Measurements from ENCODE around the gene ARHGEF12.

ARHGEF12 gene

DNA sequence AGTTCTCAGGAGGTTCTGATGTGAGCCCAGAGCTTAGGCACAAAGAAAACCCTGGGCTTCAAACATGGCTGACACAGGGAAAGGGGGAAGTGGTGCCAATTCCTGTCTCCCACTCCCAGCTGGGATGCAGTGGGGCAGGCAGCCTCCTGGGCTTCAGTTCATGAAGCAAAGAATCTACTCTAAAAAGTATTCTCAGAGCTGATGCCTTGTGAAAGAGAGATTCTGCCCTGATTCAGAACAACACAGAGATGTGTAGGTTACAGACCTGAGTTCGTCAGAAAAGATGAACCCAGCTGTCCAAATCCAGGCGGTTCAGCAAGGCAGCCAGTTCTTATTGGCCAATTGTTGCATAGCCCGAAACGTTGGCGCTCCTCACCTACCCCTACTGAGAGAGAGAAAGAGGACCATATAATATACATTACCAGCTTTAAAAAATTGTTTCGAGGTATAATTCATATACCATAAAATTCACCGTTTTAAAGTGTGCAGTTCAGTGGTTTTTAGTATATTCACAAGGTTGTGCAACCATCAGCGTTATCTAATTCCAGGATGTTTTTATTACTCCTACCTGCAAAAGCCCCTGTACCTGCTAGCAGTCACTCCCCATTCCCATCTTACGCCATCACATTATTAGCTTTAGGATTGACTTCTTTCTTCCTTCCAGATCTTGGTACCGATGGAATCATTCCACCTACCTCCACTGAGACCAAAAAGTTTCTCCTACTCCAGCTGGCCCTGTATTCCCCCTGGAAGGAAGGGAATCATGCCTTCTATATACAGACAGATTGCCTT lies 18.3 kb upstream of the ARHGEF12 start:
- no peak for DNase-seq

DNA sequence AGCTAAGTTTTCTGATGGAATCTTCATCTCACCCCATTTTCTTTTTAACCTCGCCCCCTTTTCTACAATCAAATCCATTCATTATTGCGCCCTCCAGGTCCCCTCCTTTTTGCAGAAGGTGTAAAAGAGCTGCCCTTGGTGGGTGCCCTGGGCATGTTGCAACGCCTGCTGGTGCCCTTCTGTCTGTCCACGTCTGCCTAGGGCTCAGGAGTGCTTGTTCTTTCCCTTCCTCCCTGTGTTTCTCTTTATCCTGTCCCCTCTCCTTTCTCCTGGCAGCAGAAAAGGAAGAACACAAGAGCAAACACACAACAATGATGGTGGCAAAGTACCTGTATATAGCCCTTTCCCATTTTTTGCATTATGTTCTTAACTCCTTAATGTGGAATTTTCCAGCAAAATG lies 17.3 kb upstream of the ARHGEF12 start:
- no peak for DNase-seq

DNA sequence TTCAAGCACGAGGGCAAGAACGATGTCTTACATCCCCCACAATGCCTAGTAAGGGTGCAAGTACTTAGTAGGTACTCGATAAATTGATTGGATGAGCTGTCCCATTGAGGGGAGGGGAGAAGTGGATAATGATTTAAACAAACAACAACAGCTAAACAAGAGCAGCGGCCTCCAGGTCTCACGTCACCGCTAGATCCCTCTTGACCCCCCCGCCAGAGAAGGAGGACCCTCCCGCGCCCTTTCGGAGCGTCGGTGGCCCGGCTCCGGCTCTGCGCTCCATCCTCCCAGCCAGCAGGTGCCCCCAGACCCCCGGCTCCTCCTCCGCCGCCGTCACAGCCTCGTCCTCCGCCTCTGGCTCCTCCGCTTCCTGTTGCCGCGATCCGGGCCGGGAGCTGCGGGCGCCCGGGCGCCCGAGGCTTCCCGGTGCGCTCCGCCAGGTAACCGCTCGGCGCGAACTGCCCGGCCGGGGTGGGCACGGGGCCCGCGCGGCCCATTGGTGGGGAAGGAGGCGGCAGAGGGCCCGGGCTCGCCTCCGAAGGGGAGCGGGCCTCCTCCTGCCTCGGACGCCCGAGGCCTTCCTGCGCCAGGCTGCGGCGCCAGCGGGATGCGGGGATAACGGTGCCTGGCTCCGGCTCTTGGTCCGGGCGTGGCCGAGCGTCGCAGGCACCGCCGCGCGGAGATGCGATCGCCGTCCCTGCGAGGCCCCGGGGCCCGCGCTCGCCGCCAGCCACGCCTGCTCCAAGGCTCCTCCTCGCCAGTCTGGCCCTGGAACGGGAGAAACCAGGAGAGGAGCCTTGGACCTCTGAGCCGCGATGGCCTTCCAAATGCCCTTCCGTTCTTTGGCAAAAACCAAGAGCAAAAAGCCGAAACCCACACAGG lies 11.0 kb upstream of the ARHGEF12 start, which contains the start of gene TLCD5:
TLCD5 (plus strand) TSS at position 368 of the 879 bp plus-strand sequence. CDS start 2,143 bp downstream, outside the sequence.
- no peak for DNase-seq

DNA sequence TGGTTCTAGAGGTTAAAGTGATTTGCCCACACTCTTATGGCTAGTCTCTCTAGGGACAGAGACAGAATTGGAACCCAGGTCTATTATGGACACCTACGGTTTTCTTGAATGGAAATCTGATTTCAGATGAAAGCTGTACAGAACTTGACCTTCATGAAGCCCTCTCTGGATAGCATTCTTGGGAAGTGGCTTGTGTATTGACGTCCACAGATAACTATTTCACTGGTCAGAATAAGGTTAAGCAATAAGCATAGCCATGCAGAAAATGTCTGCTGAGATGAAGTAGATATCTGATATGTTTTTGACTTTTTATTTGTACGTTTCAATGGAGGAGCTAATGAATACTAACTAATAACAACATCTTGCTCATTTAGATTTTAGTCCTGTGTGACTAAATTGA lies 10.0 kb upstream of the ARHGEF12 start:
- DNase-seq = no peak

DNA sequence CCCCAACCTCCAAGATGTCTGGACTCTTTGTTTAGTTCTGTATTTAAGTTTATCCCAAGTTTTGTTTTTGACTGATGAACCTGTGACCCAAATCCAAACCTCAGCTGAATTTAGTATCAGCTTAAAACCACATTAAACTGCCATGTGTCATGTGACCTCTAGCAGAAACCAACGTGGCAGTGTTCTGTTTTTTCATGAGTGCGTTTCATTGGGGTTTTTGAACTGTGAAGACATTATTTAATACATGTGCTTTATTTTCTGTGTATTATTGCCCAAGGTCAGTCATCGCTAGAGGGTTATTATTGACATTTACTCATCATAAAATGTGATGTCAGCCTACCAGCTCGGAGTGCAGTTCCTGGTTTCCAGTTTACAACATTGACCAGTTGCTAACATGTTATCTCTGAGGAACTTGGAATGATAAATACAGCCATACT lies 9.3 kb upstream of the ARHGEF12 start:
- DNase-seq = no peak

DNA sequence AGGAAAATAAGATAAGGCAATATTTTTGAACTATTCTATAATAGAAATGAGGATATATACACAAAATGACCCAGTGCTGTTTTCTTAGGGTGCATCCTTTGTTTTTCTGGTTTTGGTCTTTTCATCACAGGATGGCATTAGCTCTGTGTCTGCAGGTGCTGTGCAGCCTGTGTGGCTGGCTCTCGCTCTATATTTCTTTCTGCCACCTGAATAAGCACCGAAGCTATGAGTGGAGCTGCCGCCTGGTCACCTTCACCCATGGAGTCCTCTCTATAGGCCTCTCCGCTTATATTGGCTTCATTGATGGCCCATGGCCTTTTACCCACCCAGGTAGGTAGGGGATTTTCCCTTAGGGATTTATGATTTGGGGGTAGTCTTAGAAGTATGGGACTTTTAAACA lies 8.9 kb upstream of the ARHGEF12 start:
- DNase-seq = no peak

DNA sequence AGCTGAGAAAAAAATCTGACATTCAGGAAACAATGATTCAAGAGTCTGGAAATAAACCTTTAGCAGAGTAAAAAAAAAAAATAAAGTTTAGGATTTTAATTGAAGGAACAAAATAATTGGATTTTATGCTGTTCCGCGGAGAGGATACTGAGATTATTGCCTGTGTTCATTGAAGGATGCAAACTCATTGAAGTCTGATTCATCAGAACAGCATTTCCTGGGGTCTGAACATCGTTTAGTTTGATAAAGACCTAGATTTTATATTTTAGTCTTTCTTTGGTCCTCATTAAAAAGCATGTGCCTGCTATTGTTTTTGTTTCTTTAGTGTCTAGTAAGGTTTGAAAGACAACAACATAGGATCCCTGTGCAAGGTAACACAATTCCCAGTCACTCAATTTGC lies 6.7 kb upstream of the ARHGEF12 start:
- no peak for DNase-seq

DNA sequence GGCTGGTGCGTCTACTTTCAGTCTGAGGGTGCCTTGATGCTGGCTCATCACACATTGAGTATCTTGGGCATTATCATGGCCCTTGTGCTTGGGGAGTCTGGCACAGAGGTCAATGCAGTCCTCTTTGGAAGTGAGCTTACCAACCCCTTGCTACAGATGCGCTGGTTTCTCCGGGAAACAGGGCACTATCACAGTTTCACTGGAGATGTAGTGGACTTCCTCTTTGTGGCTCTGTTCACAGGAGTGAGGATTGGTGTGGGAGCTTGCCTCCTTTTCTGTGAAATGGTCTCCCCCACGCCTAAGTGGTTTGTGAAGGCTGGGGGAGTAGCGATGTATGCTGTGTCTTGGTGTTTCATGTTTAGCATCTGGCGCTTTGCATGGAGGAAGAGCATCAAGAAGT lies 6.2 kb upstream of the ARHGEF12 start:
- no peak for DNase-seq

DNA sequence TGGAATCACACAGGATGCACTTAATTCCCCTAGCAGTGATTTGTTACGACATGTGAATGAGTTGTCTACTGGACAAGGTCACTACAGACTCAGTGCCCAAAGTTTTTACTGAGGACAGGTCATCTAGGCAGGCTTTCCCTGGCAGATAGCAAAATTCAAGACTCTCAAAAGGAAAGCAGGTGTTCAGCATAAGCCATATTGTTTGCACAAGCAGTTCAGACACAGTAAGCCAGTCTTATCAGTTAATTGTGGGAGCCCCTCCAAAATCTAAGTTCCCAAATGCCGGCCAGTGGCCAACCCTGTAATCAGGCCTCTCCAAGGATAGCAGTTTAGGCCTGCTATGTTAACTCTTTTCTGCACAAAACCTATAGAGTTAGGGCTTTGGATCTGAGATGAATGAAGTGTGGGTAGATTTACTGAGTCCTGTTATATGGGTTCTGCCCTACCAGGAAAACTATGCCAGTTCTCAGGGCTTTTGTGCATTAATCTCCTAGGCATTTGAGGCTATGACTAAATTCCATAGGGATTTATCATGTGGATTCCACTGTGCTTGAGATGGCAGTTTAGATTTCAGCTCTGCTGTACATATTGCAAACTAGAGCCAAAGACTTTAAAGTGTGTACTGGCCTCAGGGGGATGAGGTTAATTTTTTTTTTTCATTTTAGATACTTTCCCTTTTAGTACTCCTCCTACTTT lies 4.8 kb upstream of the ARHGEF12 start:
- no peak for DNase-seq

DNA sequence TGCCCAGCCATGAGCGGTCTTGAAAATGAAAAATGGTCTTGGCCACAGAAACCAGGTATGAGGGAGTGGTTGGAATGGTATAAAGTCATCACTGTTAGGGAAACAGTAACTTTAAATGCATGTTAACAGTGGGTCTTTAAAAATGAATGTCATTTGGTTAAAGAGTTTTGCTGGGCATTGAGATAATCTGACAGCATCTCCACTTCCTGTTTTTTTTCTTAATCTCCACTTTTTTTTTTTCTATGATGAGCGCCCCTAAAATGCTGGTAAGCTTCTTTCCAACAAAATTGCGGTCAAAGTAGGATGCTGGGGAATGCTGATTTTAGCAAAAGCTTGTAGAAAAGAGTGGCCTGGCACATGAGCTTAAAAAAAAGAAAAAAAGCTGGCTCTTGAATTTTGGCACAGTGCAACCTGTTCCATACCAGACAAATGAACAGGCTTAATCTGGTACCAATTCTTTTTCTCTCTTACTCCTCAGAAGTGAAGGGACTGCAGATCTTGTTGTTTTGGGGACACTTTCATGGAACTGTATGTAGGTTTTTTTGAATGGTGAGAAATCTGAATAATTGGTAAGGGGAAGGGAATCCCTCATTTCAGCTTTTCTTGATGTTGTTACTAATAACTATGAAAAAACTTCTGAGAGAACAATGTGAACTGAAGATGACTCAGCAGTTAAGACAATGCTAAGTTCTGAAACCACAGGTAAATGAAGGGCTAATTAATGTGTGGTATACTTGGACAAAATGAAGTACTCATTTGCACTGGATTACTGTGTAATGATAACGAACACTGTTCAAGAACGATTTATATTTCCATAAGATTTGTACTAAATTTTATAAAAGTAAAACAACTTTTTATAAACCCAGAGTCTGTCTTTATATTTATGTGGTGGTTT lies 3.1 kb upstream of the ARHGEF12 start:
- DNase-seq = no peak

DNA sequence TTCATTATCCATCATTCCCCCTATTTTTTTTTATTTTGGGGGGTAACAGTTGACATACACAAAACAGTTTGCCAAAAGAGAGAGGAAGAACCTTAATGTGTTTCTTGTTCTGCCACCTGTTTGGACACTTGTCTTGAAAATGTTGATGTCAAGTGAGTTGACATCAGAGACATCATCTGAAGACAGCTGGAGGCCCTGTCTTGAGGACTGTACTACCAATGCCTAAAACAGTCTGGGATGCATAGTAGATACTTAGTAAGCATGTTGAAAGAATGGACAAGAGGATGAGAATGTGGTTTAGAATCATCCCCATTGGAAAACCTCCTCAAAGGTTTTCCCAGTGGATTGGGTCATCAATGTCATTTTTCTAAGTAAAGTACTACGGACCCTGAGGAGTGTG lies 2.4 kb upstream of the ARHGEF12 start:
- DNase-seq = no peak

DNA sequence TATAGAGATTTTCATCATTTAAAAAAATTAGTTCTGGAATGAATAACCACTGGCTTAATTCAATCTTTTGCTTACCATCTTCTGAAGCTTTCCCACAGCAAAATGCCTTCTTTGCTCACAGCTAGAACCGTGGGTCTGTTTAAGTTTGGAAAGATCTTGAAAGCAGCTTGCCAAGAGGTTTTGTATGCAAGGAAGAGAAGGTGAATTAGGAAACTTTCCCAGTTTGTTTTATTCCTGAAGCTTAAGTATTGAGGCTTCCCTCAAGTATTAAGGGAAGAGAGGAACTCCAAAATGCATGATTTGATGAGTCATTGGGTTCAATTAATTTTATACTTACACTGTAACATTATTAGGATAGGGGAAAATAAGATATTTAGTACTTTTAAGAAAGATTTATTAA lies 1.9 kb upstream of the ARHGEF12 start:
- DNase-seq = no peak

DNA sequence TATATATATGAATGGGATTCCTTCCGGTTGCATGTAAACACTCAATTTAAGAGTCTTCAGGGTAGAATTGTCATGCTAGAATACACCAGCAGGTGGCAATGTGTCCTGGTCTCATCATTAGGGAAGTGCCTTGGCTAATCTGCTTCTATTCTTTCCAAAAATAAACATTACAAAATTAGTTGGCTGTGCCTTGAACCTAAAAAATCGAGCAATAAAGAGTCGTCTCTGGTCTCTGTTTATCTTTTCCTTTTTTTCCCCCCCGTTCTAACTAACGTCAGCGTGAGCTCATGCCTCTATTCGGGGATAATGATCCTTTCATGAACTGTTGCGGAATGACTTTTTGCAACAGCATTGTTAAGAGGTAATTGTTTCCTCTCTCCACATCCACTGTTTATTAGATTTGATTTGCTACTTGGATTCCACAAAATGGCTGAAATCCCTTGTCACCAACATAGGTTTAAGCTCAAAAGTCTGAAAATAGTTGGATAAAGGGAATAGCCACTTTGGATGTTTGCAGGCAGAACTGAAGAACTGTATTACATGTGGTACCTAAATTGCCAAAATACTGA lies 1.2 kb upstream of the ARHGEF12 start:
- no peak for DNase-seq

DNA sequence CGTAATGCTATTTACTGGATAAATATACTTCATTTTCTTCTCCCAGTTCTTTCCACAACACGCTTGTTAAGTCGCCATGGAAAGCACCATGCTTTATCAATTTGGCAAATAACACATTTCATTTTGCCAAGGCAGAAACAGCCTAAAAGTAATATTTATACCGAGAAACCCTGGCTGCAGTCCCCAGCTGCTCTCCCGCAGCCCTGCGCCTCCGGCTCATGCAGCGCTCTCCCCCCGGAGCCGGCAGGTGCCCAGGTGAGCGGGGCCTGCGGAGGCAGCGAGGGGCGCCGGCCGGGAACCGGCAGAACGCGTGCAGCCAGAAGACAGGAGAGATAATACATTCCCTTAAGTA lies 681 bp upstream of the ARHGEF12 start:
- DNase-seq = peak; percentile 12

DNA sequence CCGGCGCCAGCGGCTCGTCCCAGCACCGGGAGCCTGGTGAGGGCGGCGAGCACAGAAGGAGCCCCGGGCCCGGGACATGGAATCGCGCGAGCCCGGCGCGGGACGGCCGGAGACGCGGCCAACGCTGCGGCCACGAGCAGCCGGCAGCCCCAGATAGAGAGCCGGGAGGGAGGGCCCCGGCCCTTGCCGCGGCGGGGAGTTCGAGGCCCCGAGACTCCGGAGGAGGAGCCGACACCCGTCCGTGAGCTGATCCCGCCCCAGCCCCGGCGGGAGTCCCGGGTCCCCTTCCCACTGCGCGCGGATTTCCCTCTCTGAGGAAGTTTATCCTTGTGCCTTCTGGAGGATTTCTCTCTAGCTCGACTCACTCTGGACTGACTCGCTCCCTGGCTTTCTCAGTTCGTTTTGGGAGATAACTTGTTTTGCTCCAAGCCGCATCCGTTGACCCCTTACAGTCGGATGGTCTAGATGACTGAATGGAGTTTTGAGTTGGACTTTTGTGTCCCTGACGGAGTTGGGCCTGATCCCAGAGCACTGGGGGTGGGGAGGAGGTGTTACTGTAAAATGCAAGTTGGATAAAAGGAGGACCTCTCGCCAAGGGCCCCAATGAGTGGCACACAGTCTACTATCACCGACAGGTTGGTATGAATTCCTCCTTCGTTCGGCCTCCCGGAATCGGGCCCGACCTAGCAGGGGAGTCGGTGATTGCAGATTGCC lies 585 bp downstream of the ARHGEF12 start:
- DNase-seq = peak; percentile 18

DNA sequence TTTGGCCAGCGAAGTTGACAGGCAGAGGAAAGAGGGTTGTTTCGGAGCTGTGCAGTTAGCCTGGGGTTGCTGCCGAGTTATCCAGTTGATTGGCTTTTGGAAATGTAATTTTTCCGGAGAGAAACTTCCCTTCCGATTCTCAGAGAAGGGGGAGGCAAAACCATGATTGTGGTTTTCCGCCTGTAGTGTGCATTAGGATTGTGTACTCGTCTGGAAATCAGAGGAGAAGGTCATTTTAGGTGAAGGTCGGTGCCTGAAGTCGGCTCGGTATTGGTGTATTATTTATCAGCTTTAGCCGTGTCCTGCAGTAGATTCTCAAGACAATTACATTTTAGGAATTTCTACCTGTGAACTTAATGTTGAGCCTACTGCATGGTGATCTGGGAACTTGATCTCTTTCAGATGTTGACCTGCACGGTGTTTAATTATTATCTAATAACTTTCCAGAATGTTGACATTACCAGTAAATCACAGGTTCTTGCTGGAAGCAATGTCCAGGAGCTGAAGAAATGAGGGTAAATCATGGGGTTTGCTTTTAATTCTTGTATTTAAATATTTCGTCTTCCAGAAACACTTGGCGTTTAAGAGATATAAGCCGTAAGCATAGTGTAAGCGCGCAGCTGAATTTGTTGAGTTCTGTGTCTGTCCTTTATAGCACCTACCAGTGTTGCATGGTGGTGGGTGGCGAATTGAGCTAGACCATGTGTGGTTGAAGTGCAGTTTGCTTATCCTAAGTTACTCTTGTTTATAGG lies 1.3 kb downstream of the ARHGEF12 start:
- no peak for DNase-seq

DNA sequence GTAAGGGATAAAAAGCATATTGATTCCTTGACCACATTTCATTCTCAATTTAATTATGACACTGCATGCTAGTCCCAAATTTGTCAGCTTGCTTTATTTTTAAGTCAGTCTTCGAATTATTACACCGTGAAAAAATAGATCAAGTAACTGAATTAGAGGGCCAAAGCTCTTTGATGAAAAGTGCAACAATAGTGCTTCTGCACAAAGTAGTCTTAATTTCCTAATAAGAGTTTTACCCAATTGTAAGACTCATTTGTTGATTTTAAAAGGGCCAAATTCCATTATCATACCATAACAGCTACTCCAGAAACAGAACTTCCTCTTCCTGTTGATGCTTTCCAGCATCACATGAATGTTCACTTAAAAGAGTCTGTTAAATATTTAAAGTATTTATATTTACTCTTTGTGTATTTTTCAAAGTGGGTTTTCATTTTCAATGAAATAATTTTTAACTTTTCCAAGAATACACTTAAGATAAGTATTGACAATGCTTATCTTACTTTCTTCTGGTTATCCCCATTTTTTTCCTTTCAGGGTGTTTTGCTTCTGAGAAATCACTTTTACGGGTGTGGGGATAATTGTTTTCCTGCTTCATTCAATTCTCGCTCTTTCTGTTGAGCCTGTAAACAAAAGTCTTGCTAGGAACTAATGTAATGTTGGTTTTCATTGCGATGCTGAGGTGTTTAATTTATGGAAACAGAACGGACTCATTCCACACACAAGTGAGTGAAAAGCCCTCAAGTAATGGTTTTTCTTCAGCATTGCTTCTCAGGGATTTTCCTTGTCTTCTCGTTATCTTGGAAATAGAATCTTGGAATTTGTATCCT lies 2.1 kb downstream of the ARHGEF12 start:
- DNase-seq = no peak

DNA sequence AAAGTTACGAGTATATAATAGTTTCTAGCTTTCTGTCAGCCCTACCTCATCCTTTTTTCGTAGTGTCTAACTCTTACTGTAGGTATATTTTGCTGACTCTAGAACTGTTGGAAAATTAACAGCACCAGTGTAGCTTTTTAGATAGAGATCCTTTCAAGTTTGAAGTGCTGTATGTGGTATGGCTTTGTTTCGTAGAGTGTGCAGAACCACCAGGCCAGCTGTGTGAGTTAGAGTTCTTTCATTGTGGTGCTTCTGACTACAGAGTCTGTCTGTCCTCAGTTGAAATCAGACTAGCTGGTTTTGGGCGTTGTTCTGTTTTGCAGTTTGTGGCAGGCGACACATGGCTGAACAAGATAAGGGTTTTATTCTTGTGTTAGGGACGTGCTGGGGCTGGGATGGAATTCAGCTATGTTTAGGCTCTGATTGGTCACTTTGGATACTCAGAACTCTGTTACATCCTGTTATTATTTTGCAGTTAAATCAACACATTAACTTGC lies 3.2 kb downstream of the ARHGEF12 start:
- no peak for DNase-seq

DNA sequence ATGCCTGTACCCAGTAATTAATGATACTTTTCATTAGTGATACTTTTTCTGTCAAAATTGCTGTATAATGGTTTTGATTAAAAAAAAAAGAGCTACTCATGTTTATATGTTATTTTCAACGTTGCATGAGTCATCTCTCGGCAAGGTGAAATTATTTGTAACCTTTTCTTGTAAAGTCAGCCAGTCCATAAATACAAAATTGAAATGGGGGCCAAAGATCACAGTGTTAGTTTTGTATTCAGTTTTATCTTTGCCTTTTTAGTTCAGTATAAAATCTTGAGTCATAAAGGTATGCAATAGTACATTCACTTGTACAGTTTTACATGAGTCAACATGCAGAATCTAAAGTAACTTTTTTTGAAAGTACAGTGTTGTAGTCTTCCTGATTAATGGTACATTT lies 4.3 kb downstream of the ARHGEF12 start:
- no peak for DNase-seq

DNA sequence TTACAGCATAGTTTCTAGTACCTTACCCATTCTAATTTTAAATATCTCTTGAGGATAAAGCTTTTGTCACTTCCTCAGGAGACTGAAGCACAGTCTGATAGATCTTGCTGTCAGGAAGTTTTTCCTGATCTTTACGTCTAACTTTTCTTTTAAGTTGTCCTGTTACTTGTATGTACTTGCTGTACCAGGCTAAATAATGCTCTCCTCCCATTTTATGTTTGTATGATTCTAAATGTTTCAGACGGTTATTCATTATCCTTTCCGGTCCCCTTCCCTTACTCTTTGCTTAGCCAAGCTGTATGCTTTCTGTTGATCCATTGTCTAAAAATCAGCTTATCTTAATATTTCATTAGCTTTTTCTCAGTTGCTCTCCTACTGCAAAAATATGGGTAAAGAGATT lies 6.0 kb downstream of the ARHGEF12 start:
- DNase-seq = no peak

All from activated CD4-positive, alpha-beta T cell treated with anti-CD3 and anti-CD28 coated beads for 1 hour (primary cell).